ENCODE data around the gene COPS6.

Gene COPS6

DNA sequence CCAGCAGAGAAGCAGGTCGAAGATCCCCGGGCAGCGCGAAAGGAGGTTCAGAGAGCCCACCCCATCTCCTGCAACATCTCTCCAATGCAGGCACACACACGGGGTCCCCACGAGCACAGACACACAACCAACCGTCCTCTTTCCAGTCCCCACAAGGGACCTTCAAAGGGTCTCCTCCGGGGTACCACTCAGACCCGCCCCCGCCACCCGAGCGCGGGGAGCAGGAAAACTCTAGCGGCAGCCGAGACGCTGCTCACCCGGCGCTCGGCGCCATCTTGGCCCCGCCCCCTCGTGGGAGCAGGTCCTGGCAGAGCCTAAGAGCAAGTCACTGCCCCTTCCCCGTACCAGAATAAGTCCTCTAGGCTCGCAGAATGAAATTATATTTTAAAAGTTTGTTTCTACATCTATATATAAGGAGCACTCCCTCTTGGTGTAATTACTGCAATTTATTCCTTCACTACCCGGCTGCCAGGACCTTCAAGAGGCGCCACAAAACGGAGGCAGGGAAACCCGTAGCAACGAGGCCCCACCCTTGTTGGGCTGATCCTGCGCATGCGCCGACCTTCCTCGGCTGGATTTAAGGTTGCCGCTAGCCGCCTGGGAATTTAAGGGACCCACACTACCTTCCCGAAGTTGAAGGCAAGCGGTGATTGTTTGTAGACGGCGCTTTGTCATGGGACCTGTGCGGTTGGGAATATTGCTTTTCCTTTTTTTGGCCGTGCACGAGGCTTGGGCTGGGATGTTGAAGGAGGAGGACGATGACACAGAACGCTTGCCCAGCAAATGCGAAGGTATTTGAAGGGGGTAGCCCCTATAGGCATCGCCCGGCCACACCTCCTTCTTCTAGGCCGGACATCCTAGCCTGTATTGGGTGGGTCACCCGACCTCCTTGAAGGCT lies 30.6 kb downstream of the COPS6 start, which contains the start of the genes CNPY4 and TAF6:
Gene CNPY4 (plus strand): TSS at position 563 of the 898 bp plus-strand sequence. CDS start 111 bp downstream, at position 674.
Gene TAF6 (minus strand): TSS at position 287 of the 898 bp plus-strand sequence. CDS start 5,149 bp downstream, outside the sequence.
- Histone ChIP-seq H3K36me3 (replicated peaks; ENCODE audit: insufficient read depth, low read length) (no peaks in the 10 kb centered on the region), H3F3A (ENCODE audit: insufficient read depth, low read length) (peaks cover 13% of the 10 kb centered on the region), H4K20me1 (ENCODE audit: insufficient read depth, low read length) (no peaks in the 10 kb centered on the region), H3K4me1 (ENCODE audit: low read length) (0 out of 2 replicates have a peak, but pooled peaks cover 6% of the 10 kb centered on the region), H3K4me3 (ENCODE audit: low read length) (peak within 1 kb of the TSS; percentile 91), H3K27me3 (replicated peaks; ENCODE audit: insufficient read depth, low read length) (no peaks in the 10 kb centered on the region), H3K9me3 (replicated peaks; ENCODE audit: insufficient read depth, low read length) (no peaks in the 10 kb centered on the region), H3K4me2 (ENCODE audit: low read depth, low read length) (peak within 1 kb of the TSS; percentile 88), H3K9ac (ENCODE audit: low read length) (peak within 1 kb of the TSS; percentile 79), H3K9me2 (replicated peaks; ENCODE audit: insufficient read depth, low read length) (no peaks in the 10 kb centered on the region), H2AFZ (ENCODE audit: low read length) (peak within 1 kb of the TSS; percentile 85), H3K79me2 (ENCODE audit: low read length) (peaks cover 11% of the 10 kb centered on the region), H3K27ac (ENCODE audit: low read length) (peak within 1 kb of the TSS; percentile 60; the same call in 1 of the 2 replicates)
- peak; percentile 94 for DNase-seq
- TF ChIP-seq EZH2 (optimal IDR thresholded peaks at IDR 0.05; ENCODE audit: low read depth, low read length) (no peak), EZH2phosphoT487 (IDR thresholded peaks at IDR 0.05; ENCODE audit: low read length) (no peak)
- TF ChIP-seq, protein P1, sequence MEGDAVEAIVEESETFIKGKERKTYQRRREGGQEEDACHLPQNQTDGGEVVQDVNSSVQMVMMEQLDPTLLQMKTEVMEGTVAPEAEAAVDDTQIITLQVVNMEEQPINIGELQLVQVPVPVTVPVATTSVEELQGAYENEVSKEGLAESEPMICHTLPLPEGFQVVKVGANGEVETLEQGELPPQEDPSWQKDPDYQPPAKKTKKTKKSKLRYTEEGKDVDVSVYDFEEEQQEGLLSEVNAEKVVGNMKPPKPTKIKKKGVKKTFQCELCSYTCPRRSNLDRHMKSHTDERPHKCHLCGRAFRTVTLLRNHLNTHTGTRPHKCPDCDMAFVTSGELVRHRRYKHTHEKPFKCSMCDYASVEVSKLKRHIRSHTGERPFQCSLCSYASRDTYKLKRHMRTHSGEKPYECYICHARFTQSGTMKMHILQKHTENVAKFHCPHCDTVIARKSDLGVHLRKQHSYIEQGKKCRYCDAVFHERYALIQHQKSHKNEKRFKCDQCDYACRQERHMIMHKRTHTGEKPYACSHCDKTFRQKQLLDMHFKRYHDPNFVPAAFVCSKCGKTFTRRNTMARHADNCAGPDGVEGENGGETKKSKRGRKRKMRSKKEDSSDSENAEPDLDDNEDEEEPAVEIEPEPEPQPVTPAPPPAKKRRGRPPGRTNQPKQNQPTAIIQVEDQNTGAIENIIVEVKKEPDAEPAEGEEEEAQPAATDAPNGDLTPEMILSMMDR (IDR thresholded peaks at IDR 0.05; ENCODE audit: low read length) = no peak

- H3K27me3 ChIP-seq (replicated peaks; ENCODE audit: insufficient read depth, low read length) = no peaks in the 10 kb centered on the region
- no peaks in the 10 kb centered on the region for H3K36me3 ChIP-seq (replicated peaks; ENCODE audit: insufficient read depth, low read length)
- H3K9me2 ChIP-seq (replicated peaks; ENCODE audit: insufficient read depth, low read length) = no peaks in the 10 kb centered on the region
- 0 out of 2 replicates have a peak, but pooled peaks cover 6% of the 10 kb centered on the region for H3K4me1 ChIP-seq (ENCODE audit: low read length)
- no peak for TF ChIP-seq EZH2phosphoT487 (IDR thresholded peaks at IDR 0.05; ENCODE audit: low read length)
- TF ChIP-seq, protein P1 (IDR thresholded peaks at IDR 0.05; ENCODE audit: low read length) = no peak
- TF ChIP-seq EZH2 (optimal IDR thresholded peaks at IDR 0.05; ENCODE audit: low read depth, low read length) = no peak
- peak overlapping the region; percentile 60; the same call in 1 of the 2 replicates for H3K27ac ChIP-seq (ENCODE audit: low read length)
- H3F3A ChIP-seq (ENCODE audit: insufficient read depth, low read length) = peaks cover 13% of the 10 kb centered on the region
- H4K20me1 ChIP-seq (ENCODE audit: insufficient read depth, low read length) = no peaks in the 10 kb centered on the region
- H3K9me3 ChIP-seq (replicated peaks; ENCODE audit: insufficient read depth, low read length) = no peaks in the 10 kb centered on the region
- peak overlapping the region; percentile 79; the same call in 1 of the 2 replicates for H3K9ac ChIP-seq (ENCODE audit: low read length)
- peaks cover 13% of the 10 kb centered on the region for H3K79me2 ChIP-seq (ENCODE audit: low read length)
- DNase-seq = peak; percentile 46
- H2AFZ ChIP-seq (ENCODE audit: low read length) = peak overlapping the region; percentile 85
- H3K4me2 ChIP-seq (ENCODE audit: low read depth, low read length) = peak overlapping the region; percentile 88
- peak overlapping the region; percentile 91 for H3K4me3 ChIP-seq (ENCODE audit: low read length)
Observed at GRCh38 chr7:100119970-100120732, 31.4 kb downstream of the COPS6 start.

DNA sequence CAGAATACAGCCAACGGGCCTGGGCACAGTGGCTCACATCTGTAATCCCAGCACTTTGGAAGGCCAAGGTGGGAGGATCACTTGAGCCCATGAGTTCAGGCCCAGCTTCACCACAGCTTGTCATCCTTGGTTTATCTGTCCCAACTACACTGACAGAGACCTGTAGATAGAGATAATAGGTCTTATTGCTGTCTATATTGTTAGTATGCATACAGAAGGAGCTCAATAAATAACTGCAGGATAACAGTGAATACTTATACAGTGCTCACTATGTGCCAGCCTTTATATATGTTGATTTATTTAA lies 31.9 kb downstream of the COPS6 start:
- Histone ChIP-seq H3K36me3 (replicated peaks; ENCODE audit: insufficient read depth, low read length) (no peaks in the 10 kb centered on the region), H4K20me1 (ENCODE audit: insufficient read depth, low read length) (no peaks in the 10 kb centered on the region), H2AFZ (ENCODE audit: low read length) (no peak overlapping the region), H3K79me2 (ENCODE audit: low read length) (peaks cover 18% of the 10 kb centered on the region), H3K27ac (ENCODE audit: low read length) (no peak overlapping the region), H3K9me3 (replicated peaks; ENCODE audit: insufficient read depth, low read length) (no peaks in the 10 kb centered on the region), H3F3A (ENCODE audit: insufficient read depth, low read length) (peaks cover 13% of the 10 kb centered on the region), H3K4me1 (ENCODE audit: low read length) (0 out of 2 replicates have a peak, but pooled peaks cover 6% of the 10 kb centered on the region), H3K4me3 (ENCODE audit: low read length) (no peak overlapping the region), H3K9ac (ENCODE audit: low read length) (no peak overlapping the region), H3K4me2 (ENCODE audit: low read depth, low read length) (peak overlapping the region; percentile 88; the same call in 1 of the 2 replicates), H3K9me2 (replicated peaks; ENCODE audit: insufficient read depth, low read length) (no peaks in the 10 kb centered on the region), H3K27me3 (replicated peaks; ENCODE audit: insufficient read depth, low read length) (no peaks in the 10 kb centered on the region)
- no peak for DNase-seq
- TF ChIP-seq EZH2 (optimal IDR thresholded peaks at IDR 0.05; ENCODE audit: low read depth, low read length) = no peak

Data from MM.1S (cell line).